ENCODE results near the gene AP1G2. TPM values are rescaled to one million over a fixed set of nuclear protein-coding genes. Genes with fewer than 3 reads are reported as not detected.

AP1G2 gene
- polyA plus RNA-seq, 1 experiment = 8.2 TPM

DNA sequence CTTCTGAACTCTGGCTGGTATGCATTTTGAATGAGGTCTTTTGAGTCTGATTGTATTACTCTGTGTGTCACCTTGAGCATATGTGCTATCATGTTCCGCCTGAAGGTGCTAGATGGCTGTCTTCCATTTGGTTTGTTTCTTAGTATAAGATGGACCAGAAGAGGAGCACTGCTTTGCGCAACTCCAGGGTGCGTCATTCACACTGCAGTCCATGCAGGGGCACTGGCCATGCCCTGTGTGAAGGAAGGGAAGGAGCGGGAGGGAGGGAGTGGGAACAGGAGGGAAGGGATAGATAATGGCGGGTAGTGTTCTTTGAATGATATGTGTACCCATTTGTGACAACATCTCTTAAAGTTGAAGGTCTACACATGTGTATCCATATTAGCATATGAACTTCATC is 24.2 kb downstream of the AP1G2 start:
- Histone ChIP-seq H3K27ac (ENCODE audit: low read depth, low read length) (no peak overlapping the region), H3K9me3 (ENCODE audit: control insufficient read depth, insufficient read depth, low read length) (no peaks in the 10 kb centered on the region), H3K27me3 (ENCODE audit: control insufficient read depth, insufficient read depth, low read length) (peaks cover 19% of the 10 kb centered on the region), H3K4me3 (ENCODE audit: low read depth, low read length) (no peak overlapping the region)
- ChIA-PET CTCF (interaction anchor here (1.2 kb wide), 1 partner anchor 16 kb away, joined by 9 read pairs; no protein-coding TSS in a partner anchor), POLR2A (no interaction called here)
- DNase-seq (ENCODE audit: low read depth, low spot score) = no peak
- TF ChIP-seq, protein P1, sequence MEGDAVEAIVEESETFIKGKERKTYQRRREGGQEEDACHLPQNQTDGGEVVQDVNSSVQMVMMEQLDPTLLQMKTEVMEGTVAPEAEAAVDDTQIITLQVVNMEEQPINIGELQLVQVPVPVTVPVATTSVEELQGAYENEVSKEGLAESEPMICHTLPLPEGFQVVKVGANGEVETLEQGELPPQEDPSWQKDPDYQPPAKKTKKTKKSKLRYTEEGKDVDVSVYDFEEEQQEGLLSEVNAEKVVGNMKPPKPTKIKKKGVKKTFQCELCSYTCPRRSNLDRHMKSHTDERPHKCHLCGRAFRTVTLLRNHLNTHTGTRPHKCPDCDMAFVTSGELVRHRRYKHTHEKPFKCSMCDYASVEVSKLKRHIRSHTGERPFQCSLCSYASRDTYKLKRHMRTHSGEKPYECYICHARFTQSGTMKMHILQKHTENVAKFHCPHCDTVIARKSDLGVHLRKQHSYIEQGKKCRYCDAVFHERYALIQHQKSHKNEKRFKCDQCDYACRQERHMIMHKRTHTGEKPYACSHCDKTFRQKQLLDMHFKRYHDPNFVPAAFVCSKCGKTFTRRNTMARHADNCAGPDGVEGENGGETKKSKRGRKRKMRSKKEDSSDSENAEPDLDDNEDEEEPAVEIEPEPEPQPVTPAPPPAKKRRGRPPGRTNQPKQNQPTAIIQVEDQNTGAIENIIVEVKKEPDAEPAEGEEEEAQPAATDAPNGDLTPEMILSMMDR (IDR thresholded peaks at IDR 0.05; ENCODE audit: low read depth, low read length) = no peak

DNA sequence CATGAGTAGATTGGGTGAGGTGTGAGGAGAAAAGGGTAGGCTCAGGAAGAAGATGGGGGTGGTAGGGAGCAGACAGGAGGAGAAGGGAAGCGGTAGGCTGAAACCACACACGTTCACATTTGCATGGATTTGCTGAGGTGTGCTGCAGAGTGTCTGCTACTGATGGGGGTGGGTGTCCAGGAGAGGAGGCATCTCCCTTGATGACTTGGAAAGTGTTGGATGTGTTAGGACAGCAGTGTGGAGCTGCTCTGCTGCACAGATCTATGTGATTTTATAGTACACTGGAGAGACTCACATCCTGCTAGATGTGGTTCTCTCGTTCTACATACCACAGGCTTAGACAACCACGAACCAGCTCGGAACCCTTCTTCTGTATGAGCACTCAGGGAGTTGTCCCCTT is 25.3 kb downstream of the AP1G2 start:
- DNase-seq (ENCODE audit: low read depth, low spot score) = no peak
- POLR2A ChIA-PET = interaction anchor here (0.8 kb wide), 1 partner anchor 13 kb away, joined by 3 read pairs; no protein-coding TSS in a partner anchor
- Histone ChIP-seq H3K4me3 (ENCODE audit: low read depth, low read length) (no peak overlapping the region), H3K27me3 (ENCODE audit: control insufficient read depth, insufficient read depth, low read length) (peaks cover 14% of the 10 kb centered on the region), H3K9me3 (ENCODE audit: control insufficient read depth, insufficient read depth, low read length) (no peaks in the 10 kb centered on the region), H3K27ac (ENCODE audit: low read depth, low read length) (no peak overlapping the region)
- TF ChIP-seq, protein P1 (IDR thresholded peaks at IDR 0.05; ENCODE audit: low read depth, low read length) = no peak
- CTCF ChIA-PET = no interaction called here

GRCh38 chr14:23540141-23540469 is 27.5 kb downstream of the AP1G2 start:
- Histone ChIP-seq H3K27ac (ENCODE audit: low read depth, low read length) (no peak overlapping the region), H3K4me3 (ENCODE audit: low read depth, low read length) (no peak overlapping the region), H3K27me3 (ENCODE audit: control insufficient read depth, insufficient read depth, low read length) (peaks cover 10% of the 10 kb centered on the region), H3K9me3 (ENCODE audit: control insufficient read depth, insufficient read depth, low read length) (no peaks in the 10 kb centered on the region)
- TF ChIP-seq, protein P1 (IDR thresholded peaks at IDR 0.05; ENCODE audit: low read depth, low read length) = no peak
- POLR2A ChIA-PET = no interaction called here
- CTCF ChIA-PET = interaction anchor here (0.5 to 2.6 kb wide), 5 partner anchors 9 to 76 kb away, joined by 3 to 16 read pairs (median 5); no protein-coding TSS in a partner anchor
- no peak for DNase-seq (ENCODE audit: low read depth, low spot score)

- Histone ChIP-seq H3K4me3 (ENCODE audit: low read depth, low read length) (no peak overlapping the region), H3K27ac (ENCODE audit: low read depth, low read length) (no peak overlapping the region), H3K9me3 (ENCODE audit: control insufficient read depth, insufficient read depth, low read length) (no peaks in the 10 kb centered on the region), H3K27me3 (ENCODE audit: control insufficient read depth, insufficient read depth, low read length) (peaks cover 7% of the 10 kb centered on the region)
- TF ChIP-seq, protein P1 (IDR thresholded peaks at IDR 0.05; ENCODE audit: low read depth, low read length) = peak; percentile 69
- POLR2A ChIA-PET = no interaction called here
- DNase-seq (ENCODE audit: low read depth, low spot score) = no peak
- CTCF ChIA-PET = interaction anchor here (0.5 to 2.6 kb wide), 10 partner anchors 10 to 75 kb away, joined by 3 to 16 read pairs (median 4); no protein-coding TSS in a partner anchor
These were observed 28.1 kb downstream of the AP1G2 start for GRCh38 chr14:23539248-23540140.

- TF ChIP-seq, protein P1 (IDR thresholded peaks at IDR 0.05; ENCODE audit: low read depth, low read length) = no peak
- ChIA-PET CTCF (interaction anchor here (0.6 to 2.6 kb wide), 10 partner anchors 11 to 62 kb away, joined by 3 to 16 read pairs (median 4); no protein-coding TSS in a partner anchor), POLR2A (no interaction called here)
- Histone ChIP-seq H3K27ac (ENCODE audit: low read depth, low read length) (no peak overlapping the region), H3K4me3 (ENCODE audit: low read depth, low read length) (no peak overlapping the region), H3K9me3 (ENCODE audit: control insufficient read depth, insufficient read depth, low read length) (no peaks in the 10 kb centered on the region), H3K27me3 (ENCODE audit: control insufficient read depth, insufficient read depth, low read length) (peaks cover 4% of the 10 kb centered on the region)
- DNase-seq (ENCODE audit: low read depth, low spot score) = no peak
These were observed 28.8 kb downstream of the AP1G2 start for GRCh38 chr14:23538785-23539184.
